H1 (cell line): ENCODE measurements around the gene INSYN1.

Source experiments
- BACH1 ChIP-seq: IDR thresholded peaks from 2 replicates; pipeline ENCODE4 v1.6.1; 2012; ENCODE audit warnings: low read length, improper control_type of control experiment
- CEBPB ChIP-seq: IDR thresholded peaks from 2 replicates; pipeline ENCODE4 v1.6.1; 2012; ENCODE audit warnings: low read depth, low read length
- EP300 ChIP-seq, 2 experiments: IDR thresholded peaks; 1 replicate in 1 of 2; 2 replicates in 1 of 2; pipeline ENCODE4 v1.6.1; 2011 to 2012; ENCODE audit warnings: low read depth in 2 of 2, low read length in 2 of 2, mild to moderate bottlenecking in 2 of 2, borderline replicate concordance in 1 of 2, inconsistent platforms in 1 of 2, moderate library complexity in 1 of 2
- KDM1A ChIP-seq: fragments of 200-600, 300-600 bp; sonication (generic); IDR thresholded peaks from 2 replicates; pipeline ENCODE4 v1.7.1; 2016; ENCODE audit warnings: mild to moderate bottlenecking, low read length, borderline replicate concordance
- PHF8 ChIP-seq: fragments of 200-600 bp; sonication (generic); conservative IDR thresholded peaks from 2 replicates; pipeline ENCODE4 v1.7.1; 2012; ENCODE audit warnings: low read depth, mild to moderate bottlenecking, inconsistent platforms, low read length, moderate library complexity
- SRF ChIP-seq: IDR thresholded peaks from 2 replicates; pipeline ENCODE4 v1.6.1; 2011; ENCODE audit warnings: mild to moderate bottlenecking, low read depth, low read length, moderate library complexity
- TAF1 ChIP-seq: IDR thresholded peaks from 2 replicates; pipeline ENCODE4 v1.6.1; 2011; ENCODE audit warnings: mild to moderate bottlenecking, low read depth, low read length
- TCF12 ChIP-seq: IDR thresholded peaks from 2 replicates; pipeline ENCODE4 v1.6.1; 2011; ENCODE audit warnings: low read depth, mild to moderate bottlenecking, low read length
- TF ChIP-seq, protein P1 (sequence below), 3 experiments: IDR thresholded peaks; 1 replicate in 2 of 3; 2 replicates in 1 of 3; pipeline versions ENCODE4 v1.5.1 to v1.6.1; 2011; ENCODE audit warnings: low read length in 3 of 3, mild to moderate bottlenecking in 3 of 3, inconsistent platforms in 2 of 3, low read depth in 1 of 3, moderate library complexity in 1 of 3; ENCODE audit not compliant: insufficient read depth in 1 of 3; ENCODE audit errors: control extremely low read depth in 1 of 3
- TF ChIP-seq, protein P2 (sequence below): IDR thresholded peaks from 2 replicates; pipeline ENCODE4 v1.6.1; 2011; ENCODE audit warnings: low read length, improper control_type of control experiment

DNA sequence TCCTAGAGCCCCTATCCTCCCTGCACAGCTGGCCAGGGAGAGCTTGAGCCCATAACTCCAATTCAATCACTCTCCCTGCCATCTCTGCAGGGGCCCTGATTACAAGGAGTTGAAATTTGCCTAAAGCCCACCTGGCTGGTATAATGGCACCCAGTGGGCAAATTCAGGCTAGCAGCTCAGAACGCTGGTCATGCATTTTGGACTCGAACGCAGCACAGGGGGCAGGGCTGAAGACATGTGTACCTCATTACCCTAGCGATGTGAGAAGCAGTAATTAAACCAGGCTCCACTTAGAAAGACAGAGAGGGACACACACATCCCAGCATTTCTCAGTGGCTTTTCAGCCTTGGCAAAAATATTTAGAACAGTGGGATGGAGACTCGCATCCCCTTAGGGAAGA, 3.2 kb downstream of the INSYN1 start:
- TF ChIP-seq TAF1 (no peak), SRF (no peak), KDM1A (no peak), EP300 (IDR thresholded peaks at IDR 0.05; ENCODE audit: borderline replicate concordance in 1 of 2, low read depth in 2 of 2, low read length in 2 of 2) (no peak), TCF12 (no peak), CEBPB (no peak), PHF8 (no peak), BACH1 (no peak)
- TF ChIP-seq, protein P1, sequence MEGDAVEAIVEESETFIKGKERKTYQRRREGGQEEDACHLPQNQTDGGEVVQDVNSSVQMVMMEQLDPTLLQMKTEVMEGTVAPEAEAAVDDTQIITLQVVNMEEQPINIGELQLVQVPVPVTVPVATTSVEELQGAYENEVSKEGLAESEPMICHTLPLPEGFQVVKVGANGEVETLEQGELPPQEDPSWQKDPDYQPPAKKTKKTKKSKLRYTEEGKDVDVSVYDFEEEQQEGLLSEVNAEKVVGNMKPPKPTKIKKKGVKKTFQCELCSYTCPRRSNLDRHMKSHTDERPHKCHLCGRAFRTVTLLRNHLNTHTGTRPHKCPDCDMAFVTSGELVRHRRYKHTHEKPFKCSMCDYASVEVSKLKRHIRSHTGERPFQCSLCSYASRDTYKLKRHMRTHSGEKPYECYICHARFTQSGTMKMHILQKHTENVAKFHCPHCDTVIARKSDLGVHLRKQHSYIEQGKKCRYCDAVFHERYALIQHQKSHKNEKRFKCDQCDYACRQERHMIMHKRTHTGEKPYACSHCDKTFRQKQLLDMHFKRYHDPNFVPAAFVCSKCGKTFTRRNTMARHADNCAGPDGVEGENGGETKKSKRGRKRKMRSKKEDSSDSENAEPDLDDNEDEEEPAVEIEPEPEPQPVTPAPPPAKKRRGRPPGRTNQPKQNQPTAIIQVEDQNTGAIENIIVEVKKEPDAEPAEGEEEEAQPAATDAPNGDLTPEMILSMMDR (IDR thresholded peaks at IDR 0.05; ENCODE audit: control extremely low read depth in 1 of 3, insufficient read depth in 1 of 3, low read depth in 1 of 3, low read length in 3 of 3) = no peak
- TF ChIP-seq, protein P2, sequence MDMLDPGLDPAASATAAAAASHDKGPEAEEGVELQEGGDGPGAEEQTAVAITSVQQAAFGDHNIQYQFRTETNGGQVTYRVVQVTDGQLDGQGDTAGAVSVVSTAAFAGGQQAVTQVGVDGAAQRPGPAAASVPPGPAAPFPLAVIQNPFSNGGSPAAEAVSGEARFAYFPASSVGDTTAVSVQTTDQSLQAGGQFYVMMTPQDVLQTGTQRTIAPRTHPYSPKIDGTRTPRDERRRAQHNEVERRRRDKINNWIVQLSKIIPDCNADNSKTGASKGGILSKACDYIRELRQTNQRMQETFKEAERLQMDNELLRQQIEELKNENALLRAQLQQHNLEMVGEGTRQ = no peak
